GM23338 (cell line): ENCODE results near the gene UBALD2. TPM values are rescaled to one million over a fixed set of nuclear protein-coding genes. Genes with fewer than 3 reads are reported as not detected.

ENCODE experiments used
- ATAC-seq: fragments of 200-7000 bp; cut with Tn5 transposase; 3 replicates; pipeline ENCODE4 v1.9.1; 2020
- DNase-seq: peaks from one replicate; pipeline ENCODE4 v3.0.0-alpha.2; 2015; ENCODE audit warnings: low spot score
- H2AFZ ChIP-seq: fragments of 200-600 bp; sonication (generic); 2 replicates; pipeline ENCODE4 v1.8.0; 2016; ENCODE audit warnings: antibody characterized with exemption, mild to moderate bottlenecking, moderate library complexity
- H3F3A ChIP-seq: fragments of 200-600 bp; sonication (generic); replicated peaks from 2 replicates; pipeline ENCODE4 v1.8.0; 2017; ENCODE audit warnings: antibody characterized with exemption, mixed run types, low read depth
- H3K27ac ChIP-seq: fragments of 200-600 bp; sonication (generic); 2 replicates; pipeline ENCODE4 v1.6.1; 2016; ENCODE audit warnings: low read depth
- H3K27me3 ChIP-seq: fragments of 200-600 bp; sonication (generic); 2 replicates; pipeline ENCODE4 v1.8.0; 2016; ENCODE audit warnings: mild to moderate bottlenecking, mixed run types, moderate library complexity; ENCODE audit not compliant: insufficient read depth
- H3K36me3 ChIP-seq: fragments of 200-600 bp; sonication (generic); 2 replicates; pipeline ENCODE4 v1.8.0; 2016; ENCODE audit warnings: mild to moderate bottlenecking; ENCODE audit not compliant: insufficient read depth
- H3K4me1 ChIP-seq: fragments of 200-600 bp; sonication (generic); 2 replicates; pipeline ENCODE4 v1.8.0; 2016; ENCODE audit warnings: mild to moderate bottlenecking, moderate library complexity; ENCODE audit not compliant: insufficient read depth
- H3K4me2 ChIP-seq: fragments of 200-600 bp; sonication (generic); 2 replicates; pipeline ENCODE4 v1.7.1; 2017; ENCODE audit warnings: mixed run types
- H3K4me3 ChIP-seq: fragments of 200-600 bp; sonication (generic); 2 replicates; pipeline ENCODE4 v1.6.1; 2016; ENCODE audit warnings: mixed run types
- H3K79me2 ChIP-seq: fragments of 200-600 bp; sonication (generic); replicated peaks from 2 replicates; pipeline ENCODE4 v1.8.0; 2017; ENCODE audit warnings: mild to moderate bottlenecking; ENCODE audit not compliant: insufficient read depth
- H3K9me2 ChIP-seq: fragments of 200-600 bp; sonication (generic); 2 replicates; pipeline ENCODE4 v1.8.0; 2017; ENCODE audit not compliant: insufficient read depth
- H4K20me1 ChIP-seq: fragments of 200-600 bp; sonication (generic); replicated peaks from 2 replicates; pipeline ENCODE4 v1.8.0; 2017; ENCODE audit warnings: mild to moderate bottlenecking; ENCODE audit not compliant: insufficient read depth
- H3K27ac Mint-ChIP-seq: 2 replicates; pipeline ENCODE4 v1.8.0; 2020; ENCODE audit warnings: inconsistent platforms, mild to moderate bottlenecking, moderate library complexity, mixed read lengths
- H3K27me3 Mint-ChIP-seq: 3 replicates; pipeline ENCODE4 v1.8.0; 2022; ENCODE audit warnings: low read depth, mild to moderate bottlenecking, moderate library complexity, mixed read lengths, inconsistent platforms; ENCODE audit not compliant: insufficient read depth, poor library complexity
- H3K36me3 Mint-ChIP-seq: 3 replicates; pipeline ENCODE4 v1.8.0; 2021; ENCODE audit warnings: low read depth, mild to moderate bottlenecking, inconsistent platforms, moderate library complexity, mixed read lengths
- H3K4me1 Mint-ChIP-seq: 3 replicates; pipeline ENCODE4 v1.8.0; 2020; ENCODE audit warnings: mild to moderate bottlenecking, inconsistent platforms, mixed read lengths
- H3K4me3 Mint-ChIP-seq: 3 replicates; pipeline ENCODE4 v1.8.0; 2021; ENCODE audit warnings: moderate library complexity, mild to moderate bottlenecking, inconsistent platforms, mixed read lengths
- H3K9me3 Mint-ChIP-seq: 3 replicates; pipeline ENCODE4 v1.8.0; 2020; ENCODE audit warnings: moderate library complexity, mild to moderate bottlenecking, inconsistent platforms, mixed read lengths
- CREB1 ChIP-seq: fragments of 250-450 bp; sonication (Bioruptor Pico); IDR thresholded peaks from 2 replicates; pipeline ENCODE4 v1.5.0; 2020; ENCODE audit warnings: low read depth, mild to moderate bottlenecking, moderate library complexity
- EZH2 ChIP-seq: fragments of 200-600 bp; sonication (generic); IDR thresholded peaks from one replicate; pipeline ENCODE4 v1.8.0; 2017; ENCODE audit warnings: antibody characterized with exemption, mild to moderate bottlenecking, low read depth; ENCODE audit not compliant: unreplicated experiment
- EZH2phosphoT487 ChIP-seq: fragments of 200-600 bp; sonication (generic); IDR thresholded peaks from one replicate; pipeline ENCODE4 v1.8.1; 2018; ENCODE audit warnings: antibody characterized with exemption; ENCODE audit not compliant: unreplicated experiment
- JUNB ChIP-seq: IDR thresholded peaks from one replicate; pipeline ENCODE4 v1.6.1; 2016; ENCODE audit warnings: antibody characterized with exemption; ENCODE audit not compliant: unreplicated experiment
- NANOG ChIP-seq: IDR thresholded peaks from 2 replicates; pipeline ENCODE4 v1.6.1; 2016; ENCODE audit warnings: antibody characterized with exemption, borderline replicate concordance
- POLR2AphosphoS5 ChIP-seq: IDR thresholded peaks from 2 replicates; pipeline ENCODE4 v1.6.1; 2016; ENCODE audit warnings: antibody characterized with exemption, low read depth
- STAT1 ChIP-seq: IDR thresholded peaks from one replicate; pipeline ENCODE4 v1.6.1; 2016; ENCODE audit warnings: antibody characterized with exemption; ENCODE audit not compliant: unreplicated experiment
- ZNF114 ChIP-seq: fragments of 250-450 bp; sonication (Bioruptor Pico); IDR thresholded peaks from 2 replicates; pipeline ENCODE4 v1.5.0; 2020; ENCODE audit warnings: mild to moderate bottlenecking, moderate library complexity
- ZNF331 ChIP-seq: fragments of 250-450 bp; sonication (Bioruptor Pico); IDR thresholded peaks from 2 replicates; pipeline ENCODE4 v1.5.0; 2020; ENCODE audit warnings: low read depth, mild to moderate bottlenecking, moderate library complexity
- polyA plus RNA-seq: library from polyadenylated mRNA; unstranded; fragments of >200 nt; fragmentation: Nextera tagmentation; extraction: Ambion mirVana; gene quantifications from 2 replicates; pipeline ENCODE4 v1.2.1, GENCODE V29; 2016
- total RNA-seq: library from RNA; depleted of rRNA; stranded (reverse); fragments of >200 nt; shearing (Covaris generic); gene quantifications from 2 replicates; pipeline ENCODE4 v1.2.3, GENCODE V29; 2014
- TF ChIP-seq, protein P1 (sequence below): IDR thresholded peaks from 2 replicates; pipeline ENCODE4 v1.6.1; 2016; ENCODE audit warnings: antibody characterized with exemption
- TF ChIP-seq, protein P2 (sequence below): fragments of 250-450 bp; sonication (Bioruptor Pico); IDR thresholded peaks from 2 replicates; pipeline ENCODE4 v1.5.0; 2020; ENCODE audit warnings: mild to moderate bottlenecking, moderate library complexity
- TF ChIP-seq, protein P3 (sequence below): IDR thresholded peaks from one replicate; pipeline ENCODE4 v1.6.1; 2018; ENCODE audit warnings: antibody characterized with exemption; ENCODE audit not compliant: unreplicated experiment
- TF ChIP-seq, protein P4 (sequence below), 2 experiments: fragments of 200-600 bp in 1 of 2; sonication (generic) in 1 of 2; conservative IDR thresholded peaks; 2 replicates each; pipeline versions ENCODE4 v1.5.1 to v1.6.1; 2016 to 2017; ENCODE audit warnings: antibody characterized with exemption in 2 of 2, low read depth in 2 of 2, mild to moderate bottlenecking in 2 of 2, moderate library complexity in 1 of 2

The UBALD2 gene
- total and polyA plus RNA-seq, 2 experiments from 2014 or later = 2.2 to 3.1 TPM

DNA sequence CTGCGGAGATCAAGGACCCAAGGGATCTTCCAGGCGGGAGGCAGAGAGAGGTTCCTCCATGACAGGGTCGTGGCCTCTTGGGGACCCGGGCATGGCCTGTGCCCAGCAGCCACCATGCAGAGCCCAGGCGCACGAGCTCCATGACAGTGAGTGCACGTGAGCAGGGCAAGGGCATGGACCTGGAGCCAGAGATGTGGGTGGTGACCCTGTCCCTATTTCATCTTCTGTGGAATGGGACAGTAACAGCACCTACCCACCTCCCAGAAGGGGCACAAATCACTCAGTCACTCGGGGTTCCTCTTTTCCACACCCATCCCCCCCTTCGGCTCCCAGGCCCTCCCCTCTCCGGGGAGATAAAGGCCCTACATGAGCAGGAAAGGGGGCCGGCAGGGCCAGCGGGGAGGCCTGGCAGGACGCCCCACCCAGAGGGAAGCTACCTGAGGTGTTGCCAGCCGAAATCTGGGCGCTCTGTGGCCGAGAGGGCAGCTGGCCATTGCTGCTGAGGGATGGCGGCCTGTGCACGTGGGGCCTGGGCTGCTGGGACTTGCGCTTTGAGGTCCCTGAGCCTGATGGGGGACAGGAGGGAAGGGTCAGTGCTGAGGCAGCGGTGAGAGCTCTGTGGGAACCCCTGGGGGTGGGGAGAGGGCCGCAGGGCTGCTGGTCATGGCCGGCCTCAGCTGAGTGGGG lies 10.4 kb downstream of the UBALD2 start:
- peaks cover 3% of the 10 kb centered on the region; the same call in 1 of the 2 replicates for H3F3A ChIP-seq
- no peak overlapping the region for H3K4me3 Mint-ChIP-seq
- no peaks in the 10 kb centered on the region for H3K79me2 ChIP-seq
- no peak overlapping the region for H2AFZ ChIP-seq
- no peaks in the 10 kb centered on the region; the same call in 2 of the 3 replicates for H3K36me3 Mint-ChIP-seq
- no peak overlapping the region for H3K27ac Mint-ChIP-seq
- ATAC-seq = no peak
- no peaks in the 10 kb centered on the region for H3K9me2 ChIP-seq
- no peak overlapping the region for H3K4me2 ChIP-seq
- H3K4me3 ChIP-seq = no peak overlapping the region
- H3K4me1 ChIP-seq = peaks cover 10% of the 10 kb centered on the region
- H3K36me3 ChIP-seq = no peaks in the 10 kb centered on the region
- no peak for DNase-seq
- H3K27me3 Mint-ChIP-seq = peaks cover 16% of the 10 kb centered on the region
- H3K4me1 Mint-ChIP-seq = peaks cover 17% of the 10 kb centered on the region; the same call in 2 of the 3 replicates
- no peaks in the 10 kb centered on the region for H4K20me1 ChIP-seq
- H3K27me3 ChIP-seq = no peaks in the 10 kb centered on the region
- no peak for TF ChIP-seq ZNF331
- TF ChIP-seq, protein P1, sequence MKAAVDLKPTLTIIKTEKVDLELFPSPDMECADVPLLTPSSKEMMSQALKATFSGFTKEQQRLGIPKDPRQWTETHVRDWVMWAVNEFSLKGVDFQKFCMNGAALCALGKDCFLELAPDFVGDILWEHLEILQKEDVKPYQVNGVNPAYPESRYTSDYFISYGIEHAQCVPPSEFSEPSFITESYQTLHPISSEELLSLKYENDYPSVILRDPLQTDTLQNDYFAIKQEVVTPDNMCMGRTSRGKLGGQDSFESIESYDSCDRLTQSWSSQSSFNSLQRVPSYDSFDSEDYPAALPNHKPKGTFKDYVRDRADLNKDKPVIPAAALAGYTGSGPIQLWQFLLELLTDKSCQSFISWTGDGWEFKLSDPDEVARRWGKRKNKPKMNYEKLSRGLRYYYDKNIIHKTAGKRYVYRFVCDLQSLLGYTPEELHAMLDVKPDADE = no peak
- no peak for TF ChIP-seq STAT1
- TF ChIP-seq ZNF114 (CRISPR knock-in tag) = no peak
- TF ChIP-seq, protein P2, sequence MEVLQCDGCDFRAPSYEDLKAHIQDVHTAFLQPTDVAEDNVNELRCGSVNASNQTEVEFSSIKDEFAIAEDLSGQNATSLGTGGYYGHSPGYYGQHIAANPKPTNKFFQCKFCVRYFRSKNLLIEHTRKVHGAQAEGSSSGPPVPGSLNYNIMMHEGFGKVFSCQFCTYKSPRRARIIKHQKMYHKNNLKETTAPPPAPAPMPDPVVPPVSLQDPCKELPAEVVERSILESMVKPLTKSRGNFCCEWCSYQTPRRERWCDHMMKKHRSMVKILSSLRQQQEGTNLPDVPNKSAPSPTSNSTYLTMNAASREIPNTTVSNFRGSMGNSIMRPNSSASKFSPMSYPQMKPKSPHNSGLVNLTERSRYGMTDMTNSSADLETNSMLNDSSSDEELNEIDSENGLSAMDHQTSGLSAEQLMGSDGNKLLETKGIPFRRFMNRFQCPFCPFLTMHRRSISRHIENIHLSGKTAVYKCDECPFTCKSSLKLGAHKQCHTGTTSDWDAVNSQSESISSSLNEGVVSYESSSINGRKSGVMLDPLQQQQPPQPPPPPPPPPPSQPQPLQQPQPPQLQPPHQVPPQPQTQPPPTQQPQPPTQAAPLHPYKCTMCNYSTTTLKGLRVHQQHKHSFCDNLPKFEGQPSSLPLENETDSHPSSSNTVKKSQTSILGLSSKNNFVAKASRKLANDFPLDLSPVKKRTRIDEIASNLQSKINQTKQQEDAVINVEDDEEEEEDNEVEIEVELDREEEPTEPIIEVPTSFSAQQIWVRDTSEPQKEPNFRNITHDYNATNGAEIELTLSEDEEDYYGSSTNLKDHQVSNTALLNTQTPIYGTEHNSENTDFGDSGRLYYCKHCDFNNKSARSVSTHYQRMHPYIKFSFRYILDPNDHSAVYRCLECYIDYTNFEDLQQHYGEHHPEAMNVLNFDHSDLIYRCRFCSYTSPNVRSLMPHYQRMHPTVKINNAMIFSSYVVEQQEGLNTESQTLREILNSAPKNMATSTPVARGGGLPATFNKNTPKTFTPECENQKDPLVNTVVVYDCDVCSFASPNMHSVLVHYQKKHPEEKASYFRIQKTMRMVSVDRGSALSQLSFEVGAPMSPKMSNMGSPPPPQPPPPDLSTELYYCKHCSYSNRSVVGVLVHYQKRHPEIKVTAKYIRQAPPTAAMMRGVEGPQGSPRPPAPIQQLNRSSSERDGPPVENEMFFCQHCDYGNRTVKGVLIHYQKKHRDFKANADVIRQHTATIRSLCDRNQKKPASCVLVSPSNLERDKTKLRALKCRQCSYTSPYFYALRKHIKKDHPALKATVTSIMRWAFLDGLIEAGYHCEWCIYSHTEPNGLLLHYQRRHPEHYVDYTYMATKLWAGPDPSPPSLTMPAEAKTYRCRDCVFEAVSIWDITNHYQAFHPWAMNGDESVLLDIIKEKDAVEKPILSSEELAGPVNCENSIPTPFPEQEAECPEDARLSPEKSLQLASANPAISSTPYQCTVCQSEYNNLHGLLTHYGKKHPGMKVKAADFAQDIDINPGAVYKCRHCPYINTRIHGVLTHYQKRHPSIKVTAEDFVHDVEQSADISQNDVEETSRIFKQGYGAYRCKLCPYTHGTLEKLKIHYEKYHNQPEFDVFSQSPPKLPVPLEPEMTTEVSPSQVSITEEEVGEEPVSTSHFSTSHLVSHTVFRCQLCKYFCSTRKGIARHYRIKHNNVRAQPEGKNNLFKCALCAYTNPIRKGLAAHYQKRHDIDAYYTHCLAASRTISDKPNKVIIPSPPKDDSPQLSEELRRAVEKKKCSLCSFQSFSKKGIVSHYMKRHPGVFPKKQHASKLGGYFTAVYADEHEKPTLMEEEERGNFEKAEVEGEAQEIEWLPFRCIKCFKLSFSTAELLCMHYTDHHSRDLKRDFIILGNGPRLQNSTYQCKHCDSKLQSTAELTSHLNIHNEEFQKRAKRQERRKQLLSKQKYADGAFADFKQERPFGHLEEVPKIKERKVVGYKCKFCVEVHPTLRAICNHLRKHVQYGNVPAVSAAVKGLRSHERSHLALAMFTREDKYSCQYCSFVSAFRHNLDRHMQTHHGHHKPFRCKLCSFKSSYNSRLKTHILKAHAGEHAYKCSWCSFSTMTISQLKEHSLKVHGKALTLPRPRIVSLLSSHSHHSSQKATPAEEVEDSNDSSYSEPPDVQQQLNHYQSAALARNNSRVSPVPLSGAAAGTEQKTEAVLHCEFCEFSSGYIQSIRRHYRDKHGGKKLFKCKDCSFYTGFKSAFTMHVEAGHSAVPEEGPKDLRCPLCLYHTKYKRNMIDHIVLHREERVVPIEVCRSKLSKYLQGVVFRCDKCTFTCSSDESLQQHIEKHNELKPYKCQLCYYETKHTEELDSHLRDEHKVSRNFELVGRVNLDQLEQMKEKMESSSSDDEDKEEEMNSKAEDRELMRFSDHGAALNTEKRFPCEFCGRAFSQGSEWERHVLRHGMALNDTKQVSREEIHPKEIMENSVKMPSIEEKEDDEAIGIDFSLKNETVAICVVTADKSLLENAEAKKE (CRISPR knock-in tag) = no peak
- TF ChIP-seq, protein P3, sequence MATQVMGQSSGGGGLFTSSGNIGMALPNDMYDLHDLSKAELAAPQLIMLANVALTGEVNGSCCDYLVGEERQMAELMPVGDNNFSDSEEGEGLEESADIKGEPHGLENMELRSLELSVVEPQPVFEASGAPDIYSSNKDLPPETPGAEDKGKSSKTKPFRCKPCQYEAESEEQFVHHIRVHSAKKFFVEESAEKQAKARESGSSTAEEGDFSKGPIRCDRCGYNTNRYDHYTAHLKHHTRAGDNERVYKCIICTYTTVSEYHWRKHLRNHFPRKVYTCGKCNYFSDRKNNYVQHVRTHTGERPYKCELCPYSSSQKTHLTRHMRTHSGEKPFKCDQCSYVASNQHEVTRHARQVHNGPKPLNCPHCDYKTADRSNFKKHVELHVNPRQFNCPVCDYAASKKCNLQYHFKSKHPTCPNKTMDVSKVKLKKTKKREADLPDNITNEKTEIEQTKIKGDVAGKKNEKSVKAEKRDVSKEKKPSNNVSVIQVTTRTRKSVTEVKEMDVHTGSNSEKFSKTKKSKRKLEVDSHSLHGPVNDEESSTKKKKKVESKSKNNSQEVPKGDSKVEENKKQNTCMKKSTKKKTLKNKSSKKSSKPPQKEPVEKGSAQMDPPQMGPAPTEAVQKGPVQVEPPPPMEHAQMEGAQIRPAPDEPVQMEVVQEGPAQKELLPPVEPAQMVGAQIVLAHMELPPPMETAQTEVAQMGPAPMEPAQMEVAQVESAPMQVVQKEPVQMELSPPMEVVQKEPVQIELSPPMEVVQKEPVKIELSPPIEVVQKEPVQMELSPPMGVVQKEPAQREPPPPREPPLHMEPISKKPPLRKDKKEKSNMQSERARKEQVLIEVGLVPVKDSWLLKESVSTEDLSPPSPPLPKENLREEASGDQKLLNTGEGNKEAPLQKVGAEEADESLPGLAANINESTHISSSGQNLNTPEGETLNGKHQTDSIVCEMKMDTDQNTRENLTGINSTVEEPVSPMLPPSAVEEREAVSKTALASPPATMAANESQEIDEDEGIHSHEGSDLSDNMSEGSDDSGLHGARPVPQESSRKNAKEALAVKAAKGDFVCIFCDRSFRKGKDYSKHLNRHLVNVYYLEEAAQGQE = no peak
- no peak for TF ChIP-seq JUNB
- TF ChIP-seq, protein P4, sequence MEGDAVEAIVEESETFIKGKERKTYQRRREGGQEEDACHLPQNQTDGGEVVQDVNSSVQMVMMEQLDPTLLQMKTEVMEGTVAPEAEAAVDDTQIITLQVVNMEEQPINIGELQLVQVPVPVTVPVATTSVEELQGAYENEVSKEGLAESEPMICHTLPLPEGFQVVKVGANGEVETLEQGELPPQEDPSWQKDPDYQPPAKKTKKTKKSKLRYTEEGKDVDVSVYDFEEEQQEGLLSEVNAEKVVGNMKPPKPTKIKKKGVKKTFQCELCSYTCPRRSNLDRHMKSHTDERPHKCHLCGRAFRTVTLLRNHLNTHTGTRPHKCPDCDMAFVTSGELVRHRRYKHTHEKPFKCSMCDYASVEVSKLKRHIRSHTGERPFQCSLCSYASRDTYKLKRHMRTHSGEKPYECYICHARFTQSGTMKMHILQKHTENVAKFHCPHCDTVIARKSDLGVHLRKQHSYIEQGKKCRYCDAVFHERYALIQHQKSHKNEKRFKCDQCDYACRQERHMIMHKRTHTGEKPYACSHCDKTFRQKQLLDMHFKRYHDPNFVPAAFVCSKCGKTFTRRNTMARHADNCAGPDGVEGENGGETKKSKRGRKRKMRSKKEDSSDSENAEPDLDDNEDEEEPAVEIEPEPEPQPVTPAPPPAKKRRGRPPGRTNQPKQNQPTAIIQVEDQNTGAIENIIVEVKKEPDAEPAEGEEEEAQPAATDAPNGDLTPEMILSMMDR (conservative IDR thresholded peaks at IDR 0.05; ENCODE audit: low read depth in 2 of 2) = no peak
- no peak for TF ChIP-seq POLR2AphosphoS5
- TF ChIP-seq NANOG = no peak
- no peak for TF ChIP-seq EZH2phosphoT487
- no peak for TF ChIP-seq EZH2
- no peak for TF ChIP-seq CREB1 (CRISPR knock-in tag)
- H3K9me3 Mint-ChIP-seq = no peaks in the 10 kb centered on the region
- no peak overlapping the region for H3K27ac ChIP-seq
